ENCODE measurements around the gene NFAT5.

- TF ChIP-seq ZNF274 (IDR thresholded peaks at IDR 0.05; ENCODE audit: low read depth, low read length), result no peak
- no peak for TF ChIP-seq YY1 (IDR thresholded peaks at IDR 0.05; ENCODE audit: insufficient read depth, insufficient read length)
Observed at GRCh38 chr16:69618307-69618706, 52.5 kb downstream of the NFAT5 start.

All from NT2/D1 (cell line).